Smooth muscle cell (in vitro differentiated cells): ENCODE results near the gene RHBDL1. TPM values are rescaled to one million over a fixed set of nuclear protein-coding genes. Genes with fewer than 3 reads are reported as not detected.

ENCODE experiments used
- DNase-seq: peaks from one replicate; lab custom pipeline; 2025; ENCODE audit not compliant: unreplicated experiment; lab: John Stamatoyannopoulos, UW
- H2AFZ ChIP-seq: fragments of 200-600 bp; sonication (generic); 2 replicates; pipeline ENCODE4 v1.6.0; 2016; ENCODE audit warnings: antibody characterized with exemption, low read depth, mild to moderate bottlenecking
- H3F3A ChIP-seq: fragments of 200-600 bp; sonication (generic); 2 replicates; pipeline ENCODE4 v1.6.0; 2017; ENCODE audit warnings: antibody characterized with exemption, low read depth
- H3K27ac ChIP-seq: fragments of 200-600 bp; sonication (generic); 2 replicates; pipeline ENCODE4 v1.5.1; 2016; ENCODE audit warnings: low read depth, mild to moderate bottlenecking
- H3K27me3 ChIP-seq: fragments of 200-600 bp; sonication (generic); 2 replicates; pipeline ENCODE4 v1.6.1; 2016; ENCODE audit warnings: low read depth, mild to moderate bottlenecking
- H3K36me3 ChIP-seq: fragments of 200-600 bp; sonication (generic); 2 replicates; pipeline ENCODE4 v1.5.1; 2016; ENCODE audit warnings: low read depth
- H3K4me1 ChIP-seq: fragments of 200-600 bp; sonication (generic); 2 replicates; pipeline ENCODE4 v1.5.1; 2016; ENCODE audit warnings: low read depth
- H3K4me2 ChIP-seq: fragments of 200-600 bp; sonication (generic); 2 replicates; pipeline ENCODE4 v1.6.0; 2016; ENCODE audit warnings: mild to moderate bottlenecking
- H3K4me3 ChIP-seq: fragments of 200-600 bp; sonication (generic); 2 replicates; pipeline ENCODE4 v1.5.1; 2016; ENCODE audit warnings: mild to moderate bottlenecking
- H3K79me2 ChIP-seq: fragments of 200-600 bp; sonication (generic); 2 replicates; pipeline ENCODE4 v1.6.0; 2016; ENCODE audit warnings: low read depth, mild to moderate bottlenecking
- H3K9ac ChIP-seq: fragments of 200-600 bp; sonication (generic); 2 replicates; pipeline ENCODE4 v1.6.0; 2016; ENCODE audit warnings: low read depth
- H3K9me3 ChIP-seq: fragments of 200-600 bp; sonication (generic); replicated peaks from 2 replicates; pipeline ENCODE4 v1.5.1; 2016; ENCODE audit warnings: low read depth
- H4K20me1 ChIP-seq: fragments of 200-600 bp; sonication (generic); 2 replicates; pipeline ENCODE4 v1.6.0; 2016; ENCODE audit warnings: low read depth
- CTCF ChIP-seq: fragments of 200-600 bp; sonication (generic); IDR thresholded peaks from 2 replicates; pipeline ENCODE4 v1.5.1; 2017; ENCODE audit warnings: borderline replicate concordance, mild to moderate bottlenecking, antibody characterized with exemption; ENCODE audit not compliant: insufficient read depth, poor library complexity, severe bottlenecking
- WGBS: methylation state at CpG from one replicate; pipeline ENCODE4 v1.1.7; 2016; ENCODE audit warnings: low lambda C conversion rate; 5-methylcytosine and 5-hydroxymethylcytosine counted together
- polyA plus RNA-seq: library from polyadenylated mRNA; unstranded; fragments of >200 nt; fragmentation: Nextera tagmentation; extraction: Ambion mirVana; gene quantifications from 2 replicates; pipeline ENCODE4 v1.2.1, GENCODE V29; 2016
- total RNA-seq: library from RNA; depleted of rRNA; stranded (reverse); fragments of >200 nt; gene quantifications from 2 replicates; pipeline ENCODE4 v1.2.3, GENCODE V29; 2014

The RHBDL1 gene
- total and polyA plus RNA-seq, 2 experiments from 2014 or later, result 2.7 to 3.7 TPM

DNA sequence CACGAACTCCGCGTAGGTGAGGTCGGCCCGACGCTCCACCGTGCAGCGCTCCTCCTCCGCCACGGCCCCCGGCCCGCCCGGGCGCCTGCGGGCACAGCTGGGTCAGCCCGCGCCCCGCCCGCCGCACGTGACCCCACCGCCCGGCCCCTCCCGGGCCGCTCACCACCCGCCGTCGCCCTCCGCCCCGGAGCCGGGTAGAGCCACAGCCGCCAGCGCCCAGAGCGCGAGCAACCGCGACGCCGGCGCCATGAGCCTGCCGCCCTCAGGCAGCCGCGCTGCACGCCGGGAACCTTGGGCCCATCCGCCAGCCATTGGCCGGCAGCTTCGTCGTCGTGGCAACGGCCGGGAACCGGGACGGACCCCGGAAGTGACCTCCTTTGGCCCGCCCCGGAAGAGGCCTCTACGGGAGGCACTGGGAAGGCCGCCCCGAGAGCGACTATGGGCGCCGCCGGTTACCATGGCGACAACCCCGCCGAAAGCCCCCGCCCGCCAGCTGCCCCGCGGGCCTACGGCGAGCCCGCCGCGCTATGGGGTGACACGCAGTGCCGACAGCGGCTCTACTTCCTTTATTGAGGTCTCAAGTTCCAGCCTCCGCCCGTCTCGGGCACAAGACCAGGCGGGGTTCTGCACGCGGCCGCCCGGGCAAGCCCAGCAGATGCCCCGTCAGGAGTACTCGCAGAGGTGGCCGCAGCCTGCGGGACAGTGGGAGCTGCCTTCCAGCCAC, 8.8 kb downstream of the RHBDL1 start, which contains the start of gene JMJD8:
JMJD8 (minus strand) TSS at position 264 of the 724 bp plus-strand sequence; CDS start at position 249, 15 bp downstream.
- H2AFZ ChIP-seq, result no peak within 1 kb of the TSS
- H3K79me2 ChIP-seq, result peaks cover 35% of the 10 kb centered on the region
- H3K4me3 ChIP-seq, result peak within 1 kb of the TSS; percentile 60
- 18% methylated on average over 54 of the region's 91 CpGs for WGBS
- peak; percentile 82 for DNase-seq
- no peak for TF ChIP-seq CTCF
- H4K20me1 ChIP-seq, result peaks cover 33% of the 10 kb centered on the region
- no peaks in the 10 kb centered on the region for H3K27me3 ChIP-seq
- no peaks in the 10 kb centered on the region for H3K36me3 ChIP-seq
- H3K9ac ChIP-seq, result peak within 1 kb of the TSS; percentile 71
- no peaks in the 10 kb centered on the region for H3F3A ChIP-seq
- no peaks in the 10 kb centered on the region for H3K9me3 ChIP-seq
- peak within 1 kb of the TSS; percentile 95 for H3K4me2 ChIP-seq
- peak within 1 kb of the TSS; percentile 84 for H3K27ac ChIP-seq
- H3K4me1 ChIP-seq, result peaks cover 18% of the 10 kb centered on the region

DNA sequence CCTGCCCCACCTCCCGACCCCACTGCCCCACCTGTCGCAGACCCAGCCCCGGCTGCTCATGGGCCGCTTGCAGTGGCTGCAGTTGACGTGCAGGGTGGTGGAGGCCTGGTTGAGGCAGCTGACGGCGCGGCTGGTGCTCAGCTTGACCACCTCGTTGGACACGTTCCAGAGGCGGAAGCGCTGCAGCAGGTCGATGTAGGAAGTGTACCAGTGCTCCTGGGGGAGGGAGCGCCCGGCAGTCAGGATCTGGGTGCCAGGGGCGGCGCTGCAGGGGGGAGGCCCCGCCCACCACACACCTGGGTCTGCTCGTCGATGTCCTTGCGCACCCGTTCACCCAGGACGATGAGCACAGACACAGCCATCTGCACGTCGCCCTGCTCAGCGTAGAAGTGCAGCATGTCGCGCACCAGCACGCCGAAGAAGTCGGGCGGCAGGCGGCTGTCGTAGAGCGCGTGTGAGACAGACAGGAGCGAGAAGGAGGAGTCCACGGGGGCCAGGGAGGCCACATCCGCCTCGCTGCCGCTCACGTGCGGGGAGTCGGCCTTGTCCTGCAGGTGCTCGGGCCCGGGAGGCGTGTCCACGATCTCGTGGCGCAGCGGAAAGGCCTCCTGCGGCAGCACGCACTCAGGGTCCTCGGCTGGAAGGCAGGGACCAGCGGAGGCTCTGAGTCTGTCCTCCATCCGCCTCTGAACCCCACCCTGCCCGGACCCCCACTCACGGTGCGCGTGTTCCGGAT, 9.7 kb downstream of the RHBDL1 start:
- Histone ChIP-seq H3K4me2 (peak overlapping the region; percentile 95), H3K27ac (peak overlapping the region; percentile 84), H3K9me3 (no peaks in the 10 kb centered on the region), H3F3A (no peaks in the 10 kb centered on the region), H3K27me3 (no peaks in the 10 kb centered on the region), H3K79me2 (peaks cover 43% of the 10 kb centered on the region), H3K4me1 (peaks cover 24% of the 10 kb centered on the region), H2AFZ (no peak overlapping the region), H3K36me3 (no peaks in the 10 kb centered on the region), H3K4me3 (peak overlapping the region; percentile 60), H3K9ac (no peak overlapping the region), H4K20me1 (peaks cover 33% of the 10 kb centered on the region)
- TF ChIP-seq CTCF, result no peak
- no peak for DNase-seq
- 97% methylated on average over 45 of the region's 61 CpGs for WGBS

DNA sequence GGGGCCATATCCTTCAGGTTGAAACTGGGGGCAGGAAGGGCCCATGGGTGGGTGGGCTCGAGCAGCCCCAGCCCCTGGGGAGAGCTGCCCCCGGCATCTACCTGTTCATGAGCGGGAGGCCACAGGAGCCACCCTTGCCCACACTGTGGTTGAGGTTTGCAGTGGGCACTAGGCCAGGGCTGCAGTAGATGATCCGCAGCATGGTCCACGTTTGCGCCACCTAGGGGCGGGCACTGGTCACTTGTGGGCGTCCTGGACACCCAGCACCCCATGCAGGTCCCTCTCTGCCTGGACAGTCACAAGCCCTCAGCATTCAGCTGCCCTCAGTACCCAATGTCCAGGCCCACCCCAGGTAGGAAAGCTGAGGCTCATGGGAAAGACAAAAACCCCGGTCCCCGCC, 10.5 kb downstream of the RHBDL1 start:
- H3K4me2 ChIP-seq, result no peak overlapping the region
- WGBS, result 80% methylated on average over 9 of the region's 10 CpGs
- H3K27me3 ChIP-seq, result no peaks in the 10 kb centered on the region
- no peaks in the 10 kb centered on the region for H3K9me3 ChIP-seq
- H3K4me1 ChIP-seq, result peaks cover 22% of the 10 kb centered on the region
- H3K36me3 ChIP-seq, result no peaks in the 10 kb centered on the region
- H3F3A ChIP-seq, result no peaks in the 10 kb centered on the region
- H2AFZ ChIP-seq, result no peak overlapping the region
- DNase-seq, result no peak
- H3K79me2 ChIP-seq, result peaks cover 38% of the 10 kb centered on the region
- no peak overlapping the region for H3K9ac ChIP-seq
- H3K4me3 ChIP-seq, result no peak overlapping the region
- no peak overlapping the region for H3K27ac ChIP-seq
- peaks cover 27% of the 10 kb centered on the region for H4K20me1 ChIP-seq
- TF ChIP-seq CTCF, result peak; percentile 34
